NCI-H446 (cell line): ENCODE data around the gene ADH5.
"Not testable (repeated sequence)": the region's sequence is repeated elsewhere in the genome, so short reads cannot be mapped to it uniquely, and the experiment has no call there.

Experiments used
- DNase-seq, 2 experiments: peaks; one replicate each; lab custom pipeline; 2025; lab: John Stamatoyannopoulos, UW

Gene ADH5

GRCh38 chr4:99084595-99084994 lies 4.0 kb downstream of the ADH5 start:
- no peak for DNase-seq

GRCh38 chr4:99082192-99082591 lies 6.4 kb downstream of the ADH5 start:
- no peak for DNase-seq

- not testable (repeated sequence) for DNase-seq
Observed at GRCh38 chr4:99080869-99081268, 7.7 kb downstream of the ADH5 start.

GRCh38 chr4:99079625-99080295 lies 8.8 kb downstream of the ADH5 start:
- DNase-seq = no peak

- DNase-seq = no peak
Observed at GRCh38 chr4:99078931-99079624, 9.5 kb downstream of the ADH5 start.

GRCh38 chr4:99078336-99078735 lies 10.3 kb downstream of the ADH5 start:
- no peak for DNase-seq

GRCh38 chr4:99077177-99077576 lies 11.4 kb downstream of the ADH5 start:
- DNase-seq = no peak

GRCh38 chr4:99076292-99076976 lies 12.2 kb downstream of the ADH5 start:
- DNase-seq = no peak

GRCh38 chr4:99074816-99075215 lies 13.8 kb downstream of the ADH5 start:
- no peak for DNase-seq

- no peak for DNase-seq
Observed at GRCh38 chr4:99071159-99071558, 17.4 kb downstream of the ADH5 start.

- DNase-seq = no peak
Observed at GRCh38 chr4:99067617-99068016, 21.0 kb downstream of the ADH5 start.

- not testable (repeated sequence) for DNase-seq
Observed at GRCh38 chr4:99065521-99065920, 23.1 kb downstream of the ADH5 start.

GRCh38 chr4:99062120-99062519 lies 26.5 kb downstream of the ADH5 start:
- DNase-seq = no peak

- no peak for DNase-seq
Observed at GRCh38 chr4:99061048-99061700, 27.4 kb downstream of the ADH5 start.

GRCh38 chr4:99059550-99059949 lies 29.0 kb downstream of the ADH5 start:
- DNase-seq = no peak

- no peak for DNase-seq
Observed at GRCh38 chr4:99058228-99058627, 30.4 kb downstream of the ADH5 start.

GRCh38 chr4:99054428-99054994 lies 34.1 kb downstream of the ADH5 start:
- no peak for DNase-seq

- no peak for DNase-seq
Observed at GRCh38 chr4:99052902-99053301, 35.7 kb downstream of the ADH5 start.

GRCh38 chr4:99047710-99048109 lies 40.9 kb downstream of the ADH5 start:
- DNase-seq = no peak

GRCh38 chr4:99043346-99043745 lies 45.2 kb downstream of the ADH5 start:
- DNase-seq = no peak

GRCh38 chr4:99038213-99038612 lies 50.4 kb downstream of the ADH5 start:
- DNase-seq = no peak

GRCh38 chr4:99033956-99034355 lies 54.6 kb downstream of the ADH5 start:
- no peak for DNase-seq
